ENCODE data around the gene DISC1. TPM values are rescaled to one million over a fixed set of nuclear protein-coding genes. Genes with fewer than 3 reads are reported as not detected.

DISC1 gene
- total and polyA plus RNA-seq, 2 donors (not counting 1 experiment from before 2014, with no cell fraction given), result 2.7 to 4.3 TPM

GRCh38 chr1:231818337-231818736, 191.7 kb downstream of the DISC1 start:
- Histone ChIP-seq H4K20me1 (ENCODE audit: control insufficient read depth, insufficient read depth, low read length, poor library complexity, severe bottlenecking) (no peaks in the 10 kb centered on the region), H3K4me3 (ENCODE audit: control extremely low read depth in 1 of 5, extremely low read depth in 1 of 5, insufficient read depth in 1 of 5, low read depth in 2 of 5, low read length in 4 of 5) (no peak overlapping the region), H2AFZ (ENCODE audit: insufficient read depth, low read depth, low read length, poor library complexity, severe bottlenecking) (no peak overlapping the region), H3K27me3 (replicated peaks in 1 of 4; ENCODE audit: control extremely low read depth in 1 of 4, control insufficient read depth in 3 of 4, insufficient read depth in 4 of 4, low read length in 3 of 4) (no peaks in the 10 kb centered on the region), H3K36me3 (replicated peaks in 1 of 2; ENCODE audit: control extremely low read depth in 1 of 2, control insufficient read depth in 1 of 2, extremely low read depth in 1 of 2, insufficient read depth in 2 of 2, low read length in 1 of 2) (peaks cover 0 to 4% of the 10 kb centered on the region in 2 experiments), H3K27ac (ENCODE audit: low read length in 2 of 2) (no peak overlapping the region), H3K4me1 (ENCODE audit: control insufficient read depth in 2 of 2, insufficient read depth in 2 of 2, low read length in 2 of 2) (no peaks in the 10 kb centered on the region), H3K4me2 (replicated peaks; ENCODE audit: low read depth, low read length, poor library complexity, severe bottlenecking) (no peak overlapping the region), H3K79me2 (ENCODE audit: control insufficient read depth, insufficient read depth, low read length) (no peaks in the 10 kb centered on the region), H3K9me3 (ENCODE audit: control extremely low read depth in 1 of 3, control insufficient read depth in 2 of 3, insufficient read depth in 1 of 3, low read length in 2 of 3) (no peaks in the 10 kb centered on the region), H3K9ac (ENCODE audit: low read length) (no peak overlapping the region)
- TF ChIP-seq EZH2 (IDR thresholded peaks at IDR 0.05; ENCODE audit: borderline replicate concordance, insufficient read depth, low read depth, low read length, poor library complexity, severe bottlenecking), result no peak
- TF ChIP-seq CTCF (IDR thresholded peaks at IDR 0.05), result no peak
- ATAC-seq (ENCODE audit: low read depth) (no peak), DNase-seq (no peak)
- ChIA-PET CTCF (no interaction called here), POLR2A (no interaction called here)
- Mint-ChIP-seq H3K4me1 (no peaks in the 10 kb centered on the region), H3K27ac (no peak overlapping the region), H3K9me3 (ENCODE audit: insufficient read depth) (no peaks in the 10 kb centered on the region), H3K27me3 (no peaks in the 10 kb centered on the region), H3K4me3 (no peak overlapping the region)
- WGBS (ENCODE audit: insufficient coverage), result 94% methylated on average over 4 of the region's 6 CpGs
- intact Hi-C loops (cut with micrococcal nuclease), result no loop called here

GRCh38 chr1:231821281-231821680, 194.7 kb downstream of the DISC1 start:
- no peak overlapping the region for H3K4me2 ChIP-seq (replicated peaks; ENCODE audit: low read depth, low read length, poor library complexity, severe bottlenecking)
- no peaks in the 10 kb centered on the region for H3K27me3 ChIP-seq (replicated peaks in 1 of 4; ENCODE audit: control extremely low read depth in 1 of 4, control insufficient read depth in 3 of 4, insufficient read depth in 4 of 4, low read length in 3 of 4)
- no peak overlapping the region for H2AFZ ChIP-seq (ENCODE audit: insufficient read depth, low read depth, low read length, poor library complexity, severe bottlenecking)
- H3K9me3 Mint-ChIP-seq (ENCODE audit: insufficient read depth), result no peaks in the 10 kb centered on the region
- no peaks in the 10 kb centered on the region for H3K27me3 Mint-ChIP-seq
- peaks cover 0 to 4% of the 10 kb centered on the region in 2 experiments for H3K36me3 ChIP-seq (replicated peaks in 1 of 2; ENCODE audit: control extremely low read depth in 1 of 2, control insufficient read depth in 1 of 2, extremely low read depth in 1 of 2, insufficient read depth in 2 of 2, low read length in 1 of 2)
- no peaks in the 10 kb centered on the region for H3K79me2 ChIP-seq (ENCODE audit: control insufficient read depth, insufficient read depth, low read length)
- CTCF ChIA-PET, result no interaction called here
- no CpG with 5 or more reads among the region's 3 CpGs for WGBS (ENCODE audit: insufficient coverage)
- POLR2A ChIA-PET, result no interaction called here
- no peak overlapping the region for H3K4me3 ChIP-seq (ENCODE audit: control extremely low read depth in 1 of 5, extremely low read depth in 1 of 5, insufficient read depth in 1 of 5, low read depth in 2 of 5, low read length in 4 of 5)
- H3K4me1 ChIP-seq (ENCODE audit: control insufficient read depth in 2 of 2, insufficient read depth in 2 of 2, low read length in 2 of 2), result no peaks in the 10 kb centered on the region
- H3K27ac Mint-ChIP-seq, result no peak overlapping the region
- no peak overlapping the region for H3K27ac ChIP-seq (ENCODE audit: low read length in 2 of 2)
- DNase-seq (no peak), ATAC-seq (ENCODE audit: low read depth) (no peak)
- intact Hi-C loops (cut with micrococcal nuclease), result no loop called here
- no peak overlapping the region for H3K4me3 Mint-ChIP-seq
- no peak overlapping the region for H3K9ac ChIP-seq (ENCODE audit: low read length)
- H3K9me3 ChIP-seq (ENCODE audit: control extremely low read depth in 1 of 3, control insufficient read depth in 2 of 3, insufficient read depth in 1 of 3, low read length in 2 of 3), result no peaks in the 10 kb centered on the region
- H3K4me1 Mint-ChIP-seq, result no peaks in the 10 kb centered on the region
- H4K20me1 ChIP-seq (ENCODE audit: control insufficient read depth, insufficient read depth, low read length, poor library complexity, severe bottlenecking), result no peaks in the 10 kb centered on the region
- no peak for TF ChIP-seq CTCF (IDR thresholded peaks at IDR 0.05)
- TF ChIP-seq EZH2 (IDR thresholded peaks at IDR 0.05; ENCODE audit: borderline replicate concordance, insufficient read depth, low read depth, low read length, poor library complexity, severe bottlenecking), result no peak
